Loucy (cell line): ENCODE measurements around the gene EFS.

Experiments
- EZH2phosphoT487 ChIP-seq: fragments of 200-600 bp; IDR thresholded peaks from 2 replicates; pipeline ENCODE4 v1.6.1; 2018; ENCODE audit warnings: antibody characterized with exemption, mild to moderate bottlenecking, moderate library complexity, borderline replicate concordance
- TF ChIP-seq, protein P1 (sequence below): fragments of 200-600 bp; sonication (generic); conservative IDR thresholded peaks from 2 replicates; pipeline ENCODE4 v1.5.1; 2014; ENCODE audit warnings: mild to moderate bottlenecking, antibody characterized with exemption, low read length

GRCh38 chr14:23365036-23365731, at the start of gene EFS:
- TF ChIP-seq, protein P1, sequence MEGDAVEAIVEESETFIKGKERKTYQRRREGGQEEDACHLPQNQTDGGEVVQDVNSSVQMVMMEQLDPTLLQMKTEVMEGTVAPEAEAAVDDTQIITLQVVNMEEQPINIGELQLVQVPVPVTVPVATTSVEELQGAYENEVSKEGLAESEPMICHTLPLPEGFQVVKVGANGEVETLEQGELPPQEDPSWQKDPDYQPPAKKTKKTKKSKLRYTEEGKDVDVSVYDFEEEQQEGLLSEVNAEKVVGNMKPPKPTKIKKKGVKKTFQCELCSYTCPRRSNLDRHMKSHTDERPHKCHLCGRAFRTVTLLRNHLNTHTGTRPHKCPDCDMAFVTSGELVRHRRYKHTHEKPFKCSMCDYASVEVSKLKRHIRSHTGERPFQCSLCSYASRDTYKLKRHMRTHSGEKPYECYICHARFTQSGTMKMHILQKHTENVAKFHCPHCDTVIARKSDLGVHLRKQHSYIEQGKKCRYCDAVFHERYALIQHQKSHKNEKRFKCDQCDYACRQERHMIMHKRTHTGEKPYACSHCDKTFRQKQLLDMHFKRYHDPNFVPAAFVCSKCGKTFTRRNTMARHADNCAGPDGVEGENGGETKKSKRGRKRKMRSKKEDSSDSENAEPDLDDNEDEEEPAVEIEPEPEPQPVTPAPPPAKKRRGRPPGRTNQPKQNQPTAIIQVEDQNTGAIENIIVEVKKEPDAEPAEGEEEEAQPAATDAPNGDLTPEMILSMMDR = no peak
- no peak for TF ChIP-seq EZH2phosphoT487
